HFF-Myc (cell line): ENCODE results near the gene AP3S1.
A peak's percentile ranks its signal among the peaks of the same experiment; 100 is the strongest.

Experiments
- DNase-seq: peaks from one replicate; pipeline ENCODE4 v3.0.0-alpha.2; 2011; ENCODE audit warnings: low read depth; ENCODE audit errors: extremely low read depth
- H3K4me3 ChIP-seq: replicated peaks from 2 replicates; pipeline ENCODE4 v1.5.1; 2011; ENCODE audit warnings: low read depth, mild to moderate bottlenecking, control low read depth, low read length
- TF ChIP-seq, protein P1 (sequence below): IDR thresholded peaks from 2 replicates; pipeline ENCODE4 v1.5.1; 2012; ENCODE audit warnings: mild to moderate bottlenecking, low read depth, low read length, control low read depth; ENCODE audit errors: missing control alignments

AP3S1 gene

GRCh38 chr5:115932991-115933390, 91.3 kb downstream of the AP3S1 start:
- TF ChIP-seq, protein P1, sequence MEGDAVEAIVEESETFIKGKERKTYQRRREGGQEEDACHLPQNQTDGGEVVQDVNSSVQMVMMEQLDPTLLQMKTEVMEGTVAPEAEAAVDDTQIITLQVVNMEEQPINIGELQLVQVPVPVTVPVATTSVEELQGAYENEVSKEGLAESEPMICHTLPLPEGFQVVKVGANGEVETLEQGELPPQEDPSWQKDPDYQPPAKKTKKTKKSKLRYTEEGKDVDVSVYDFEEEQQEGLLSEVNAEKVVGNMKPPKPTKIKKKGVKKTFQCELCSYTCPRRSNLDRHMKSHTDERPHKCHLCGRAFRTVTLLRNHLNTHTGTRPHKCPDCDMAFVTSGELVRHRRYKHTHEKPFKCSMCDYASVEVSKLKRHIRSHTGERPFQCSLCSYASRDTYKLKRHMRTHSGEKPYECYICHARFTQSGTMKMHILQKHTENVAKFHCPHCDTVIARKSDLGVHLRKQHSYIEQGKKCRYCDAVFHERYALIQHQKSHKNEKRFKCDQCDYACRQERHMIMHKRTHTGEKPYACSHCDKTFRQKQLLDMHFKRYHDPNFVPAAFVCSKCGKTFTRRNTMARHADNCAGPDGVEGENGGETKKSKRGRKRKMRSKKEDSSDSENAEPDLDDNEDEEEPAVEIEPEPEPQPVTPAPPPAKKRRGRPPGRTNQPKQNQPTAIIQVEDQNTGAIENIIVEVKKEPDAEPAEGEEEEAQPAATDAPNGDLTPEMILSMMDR, result no peak
- DNase-seq, result no peak
- no peak overlapping the region for H3K4me3 ChIP-seq

GRCh38 chr5:115934388-115934974, 92.7 kb downstream of the AP3S1 start:
- H3K4me3 ChIP-seq, result no peak overlapping the region
- DNase-seq, result no peak
- TF ChIP-seq, protein P1, result no peak

DNA sequence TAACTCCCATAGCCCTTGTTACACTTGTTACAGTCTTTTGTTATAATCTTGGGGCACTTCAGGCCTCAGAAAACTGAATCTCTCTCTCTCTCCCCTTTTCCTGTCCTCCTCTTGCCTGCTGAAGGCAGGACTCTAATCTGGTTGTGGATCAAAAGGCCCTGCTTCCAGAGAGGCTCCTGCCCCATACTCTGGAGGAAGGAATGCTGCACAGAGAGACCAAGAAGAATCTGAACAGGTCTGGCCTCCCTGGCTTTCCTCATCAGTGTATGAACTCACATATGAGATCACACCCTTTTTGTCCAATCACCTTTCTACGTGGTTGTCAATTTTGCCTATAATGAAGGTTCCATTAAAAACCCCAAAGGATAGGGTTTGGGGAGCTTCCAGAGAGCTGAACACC, 94.3 kb downstream of the AP3S1 start:
- no peak for DNase-seq
- H3K4me3 ChIP-seq, result no peak overlapping the region
- TF ChIP-seq, protein P1, result no peak

DNA sequence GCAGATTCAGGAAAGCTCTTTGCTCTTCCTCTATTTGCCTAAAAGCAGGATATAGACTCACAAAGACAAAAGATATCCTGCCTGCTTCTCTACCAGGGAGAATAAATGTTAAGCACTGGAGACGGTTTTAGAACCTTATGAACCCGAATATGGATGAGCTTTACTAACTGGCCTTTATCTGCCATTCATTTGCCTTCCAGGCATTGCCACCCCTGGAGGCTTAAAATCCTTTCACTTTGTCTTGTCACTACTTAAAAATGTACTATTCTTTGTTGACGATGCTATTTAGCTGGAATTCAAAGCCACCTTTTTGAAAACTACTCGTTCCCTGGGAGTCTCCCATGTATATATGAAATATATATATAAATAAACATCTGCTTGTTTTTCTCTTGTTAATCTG, 97.3 kb downstream of the AP3S1 start:
- H3K4me3 ChIP-seq, result no peak overlapping the region
- no peak for DNase-seq
- TF ChIP-seq, protein P1, result no peak

DNA sequence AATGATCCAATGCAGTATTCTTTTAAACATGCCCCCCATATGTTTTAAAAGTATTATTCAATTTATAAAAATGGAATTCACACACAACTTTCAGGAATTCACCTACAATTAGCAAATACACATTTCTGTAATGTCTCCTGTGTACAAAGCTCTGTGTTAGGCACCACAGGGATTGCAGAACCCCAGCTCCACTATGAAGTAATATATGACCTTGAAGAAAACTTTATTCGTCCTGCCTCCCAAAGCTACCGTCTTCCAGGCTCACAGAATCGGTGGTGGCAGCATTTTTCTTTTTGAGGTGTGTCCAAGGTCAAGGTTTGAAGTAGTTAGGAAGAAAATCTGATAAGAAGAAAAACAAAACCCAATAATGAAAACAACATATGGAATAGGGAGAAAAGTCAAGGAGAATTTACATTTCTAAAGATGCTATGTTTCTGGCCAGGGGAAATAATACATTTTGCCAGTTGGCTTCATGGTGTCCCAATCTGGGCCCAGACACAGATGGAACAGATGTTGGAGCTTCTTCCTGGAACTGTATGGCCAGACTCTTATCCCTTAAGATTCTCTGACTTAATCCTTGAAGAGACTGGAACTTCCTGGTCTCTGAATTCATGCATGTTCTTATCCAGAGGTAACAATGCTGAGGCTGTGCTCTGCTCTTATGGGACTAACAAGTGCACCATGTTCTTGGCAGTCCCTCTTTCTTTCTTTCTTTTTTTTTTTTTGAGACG, 98.5 kb downstream of the AP3S1 start:
- no peak for DNase-seq
- TF ChIP-seq, protein P1, result no peak
- H3K4me3 ChIP-seq, result no peak overlapping the region

DNA sequence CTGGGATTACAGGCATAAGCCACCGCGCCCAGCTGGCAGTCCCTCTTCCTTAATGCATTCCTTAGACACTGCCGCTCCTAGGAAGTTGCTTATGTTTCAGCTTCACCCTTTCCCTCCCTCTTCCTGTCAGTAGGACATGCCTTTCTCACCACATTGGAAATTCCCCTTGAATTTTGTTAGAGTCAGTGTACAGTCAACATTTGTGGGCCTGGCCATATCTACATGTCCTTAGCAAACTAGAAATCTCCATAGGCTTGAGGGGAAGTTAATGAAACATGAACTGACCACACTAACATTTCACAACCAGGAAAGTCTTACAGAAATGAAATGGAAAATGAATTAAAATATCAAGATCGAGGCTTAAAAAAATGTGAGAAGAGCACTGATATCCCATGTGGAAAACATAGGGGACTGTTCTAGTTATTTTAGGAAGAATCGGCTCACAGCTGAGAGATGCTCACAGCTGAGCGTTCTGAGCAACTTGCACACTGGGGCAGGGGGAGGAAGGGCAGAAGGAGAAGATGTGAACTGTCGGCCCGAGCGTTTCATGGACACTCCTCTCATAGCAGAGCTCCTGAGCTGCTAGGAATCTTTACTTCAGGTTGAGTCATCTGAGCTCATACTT, 99.4 kb downstream of the AP3S1 start:
- DNase-seq, result peak; percentile 85
- TF ChIP-seq, protein P1, result no peak
- no peak overlapping the region for H3K4me3 ChIP-seq
